Measurements from ENCODE around the gene IL21R. TPM values are rescaled to one million over a fixed set of nuclear protein-coding genes. Genes with fewer than 3 reads are reported as not detected.

IL21R gene
- total and polyA plus RNA-seq, 12 donors, result 0.08 to 2.6 (median 0.42) TPM; not detected in 1

DNA sequence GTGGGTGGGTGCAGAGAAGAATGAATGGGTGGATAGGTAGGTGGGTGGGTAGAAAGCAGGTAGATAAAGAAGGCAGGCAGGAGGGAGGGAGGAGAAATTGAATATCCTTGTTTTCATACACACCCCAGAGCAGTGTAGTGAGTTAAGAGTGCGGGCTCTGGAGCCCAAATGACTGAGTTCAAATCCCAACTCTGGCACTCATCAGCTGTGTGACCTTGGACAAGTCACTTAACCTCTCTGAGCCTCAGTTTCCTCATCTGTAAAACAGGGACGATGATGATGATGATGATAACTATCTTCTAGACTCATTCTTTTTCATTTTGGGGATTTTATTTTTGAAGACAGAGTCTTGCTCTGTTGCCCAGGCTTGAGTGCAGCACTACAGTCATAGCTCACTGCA is 2.0 kb upstream of the IL21R start:
- H3K4me1 ChIP-seq (replicated peaks in 1 of 2), result peaks cover 0 to 10% of the 10 kb centered on the region in 2 donors
- no peak overlapping the region for H3K27ac ChIP-seq
- H3K9me3 ChIP-seq (replicated peaks in 1 of 3), result no peaks in the 10 kb centered on the region
- no peak for DNase-seq
- H3K36me3 ChIP-seq (replicated peaks in 1 of 2), result no peaks in the 10 kb centered on the region
- TF ChIP-seq, protein P1, sequence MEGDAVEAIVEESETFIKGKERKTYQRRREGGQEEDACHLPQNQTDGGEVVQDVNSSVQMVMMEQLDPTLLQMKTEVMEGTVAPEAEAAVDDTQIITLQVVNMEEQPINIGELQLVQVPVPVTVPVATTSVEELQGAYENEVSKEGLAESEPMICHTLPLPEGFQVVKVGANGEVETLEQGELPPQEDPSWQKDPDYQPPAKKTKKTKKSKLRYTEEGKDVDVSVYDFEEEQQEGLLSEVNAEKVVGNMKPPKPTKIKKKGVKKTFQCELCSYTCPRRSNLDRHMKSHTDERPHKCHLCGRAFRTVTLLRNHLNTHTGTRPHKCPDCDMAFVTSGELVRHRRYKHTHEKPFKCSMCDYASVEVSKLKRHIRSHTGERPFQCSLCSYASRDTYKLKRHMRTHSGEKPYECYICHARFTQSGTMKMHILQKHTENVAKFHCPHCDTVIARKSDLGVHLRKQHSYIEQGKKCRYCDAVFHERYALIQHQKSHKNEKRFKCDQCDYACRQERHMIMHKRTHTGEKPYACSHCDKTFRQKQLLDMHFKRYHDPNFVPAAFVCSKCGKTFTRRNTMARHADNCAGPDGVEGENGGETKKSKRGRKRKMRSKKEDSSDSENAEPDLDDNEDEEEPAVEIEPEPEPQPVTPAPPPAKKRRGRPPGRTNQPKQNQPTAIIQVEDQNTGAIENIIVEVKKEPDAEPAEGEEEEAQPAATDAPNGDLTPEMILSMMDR (IDR thresholded peaks at IDR 0.05), result no peak
- no peak for TF ChIP-seq POLR2A (IDR thresholded peaks at IDR 0.05)
- H3K27me3 ChIP-seq, result no peaks in the 10 kb centered on the region
- intact Hi-C loops (cut with DNase I), result no loop called here
- H3K4me3 ChIP-seq, result no peak overlapping the region
- 85 to 97% (median 88%) methylated on average over 2 of the region's 2 CpGs for WGBS, 4 donors

DNA sequence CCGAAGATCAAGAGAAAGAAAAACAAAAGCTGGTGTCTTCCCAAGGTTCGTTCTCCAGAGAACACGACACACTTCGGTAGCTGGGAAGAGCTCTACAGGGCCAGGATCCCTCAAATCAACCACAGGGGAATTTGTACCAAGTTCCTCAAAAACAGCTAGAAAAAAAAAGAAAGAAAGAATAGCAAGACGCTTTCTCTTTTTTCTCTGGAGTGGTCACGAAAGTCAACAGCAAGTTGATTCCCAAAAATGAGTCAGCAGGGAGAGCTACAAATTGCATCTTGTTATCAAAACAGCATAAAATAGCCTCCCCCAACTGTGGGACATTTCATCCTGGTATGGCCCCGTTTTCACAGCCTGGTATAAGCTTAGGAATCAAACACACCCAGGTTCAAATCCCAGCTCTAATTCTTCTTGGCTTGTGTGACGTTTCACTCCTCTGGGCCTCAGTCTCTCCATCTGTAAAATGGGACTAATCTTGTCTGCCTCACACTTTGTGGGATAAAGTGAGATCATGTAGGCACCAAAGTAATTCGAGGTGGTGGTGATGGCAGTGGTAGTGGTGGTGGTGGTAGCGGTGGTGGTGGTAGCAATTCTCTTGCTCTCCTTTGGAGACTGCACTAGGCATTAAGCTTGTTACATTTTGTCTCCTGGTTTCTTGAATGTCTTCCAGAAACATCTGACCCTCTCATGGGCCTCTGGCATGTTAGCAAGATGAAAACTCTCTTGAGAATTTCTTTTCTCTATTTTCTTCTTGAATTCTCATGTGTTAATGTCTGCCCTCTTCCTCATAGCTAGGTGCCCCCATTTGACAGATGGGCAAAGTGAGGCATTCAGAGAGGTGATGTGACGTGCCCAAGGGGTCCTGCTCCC is 988 bp upstream of the IL21R start:
- intact Hi-C loops (cut with DNase I), result no loop called here
- DNase-seq, result no peak
- 35 to 39% (median 39%) methylated on average over 11 of the region's 11 CpGs for WGBS, 4 donors
- H3K27me3 ChIP-seq, result peaks cover 5% of the 10 kb centered on the region
- no peaks in the 10 kb centered on the region for H3K36me3 ChIP-seq (replicated peaks in 1 of 2)
- H3K9me3 ChIP-seq (replicated peaks in 1 of 3), result no peaks in the 10 kb centered on the region
- peaks cover 0 to 10% of the 10 kb centered on the region in 2 donors for H3K4me1 ChIP-seq (replicated peaks in 1 of 2)
- H3K4me3 ChIP-seq, result no peak overlapping the region
- H3K27ac ChIP-seq, result no peak overlapping the region
- TF ChIP-seq POLR2A (IDR thresholded peaks at IDR 0.05), result no peak
- TF ChIP-seq, protein P1 (IDR thresholded peaks at IDR 0.05), result no peak

DNA sequence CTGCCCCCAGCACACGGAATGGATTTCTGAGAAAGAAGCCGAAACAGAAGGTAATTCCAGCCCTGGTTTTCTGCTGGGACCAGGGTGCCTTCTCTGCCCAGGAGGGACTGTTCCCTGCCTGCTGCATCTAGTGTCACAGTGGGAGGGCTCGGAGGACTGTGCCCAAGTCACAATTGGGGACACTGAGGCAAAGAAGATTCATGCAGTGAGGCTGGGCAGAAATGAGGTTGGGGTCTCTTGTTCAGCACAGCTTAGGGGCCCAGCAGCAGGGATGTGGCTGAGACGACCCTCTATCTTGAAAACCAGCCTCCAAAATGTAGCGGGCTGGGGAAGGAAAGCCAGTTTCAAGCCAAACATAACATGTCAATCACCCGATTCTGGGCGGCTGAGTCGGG is 592 bp downstream of the IL21R start:
- intact Hi-C loops (cut with DNase I), result no loop called here
- Histone ChIP-seq H3K27me3 (peaks cover 5% of the 10 kb centered on the region), H3K27ac (no peak overlapping the region), H3K4me1 (replicated peaks in 1 of 2) (peaks cover 0 to 10% of the 10 kb centered on the region in 2 donors), H3K36me3 (replicated peaks in 1 of 2) (no peaks in the 10 kb centered on the region), H3K9me3 (replicated peaks in 1 of 3) (no peaks in the 10 kb centered on the region), H3K4me3 (no peak overlapping the region)
- TF ChIP-seq POLR2A (IDR thresholded peaks at IDR 0.05), result no peak
- TF ChIP-seq, protein P1 (IDR thresholded peaks at IDR 0.05), result no peak
- WGBS, 4 donors, result 54 to 67% (median 60%) methylated on average over 8 of the region's 8 CpGs
- DNase-seq, result no peak

DNA sequence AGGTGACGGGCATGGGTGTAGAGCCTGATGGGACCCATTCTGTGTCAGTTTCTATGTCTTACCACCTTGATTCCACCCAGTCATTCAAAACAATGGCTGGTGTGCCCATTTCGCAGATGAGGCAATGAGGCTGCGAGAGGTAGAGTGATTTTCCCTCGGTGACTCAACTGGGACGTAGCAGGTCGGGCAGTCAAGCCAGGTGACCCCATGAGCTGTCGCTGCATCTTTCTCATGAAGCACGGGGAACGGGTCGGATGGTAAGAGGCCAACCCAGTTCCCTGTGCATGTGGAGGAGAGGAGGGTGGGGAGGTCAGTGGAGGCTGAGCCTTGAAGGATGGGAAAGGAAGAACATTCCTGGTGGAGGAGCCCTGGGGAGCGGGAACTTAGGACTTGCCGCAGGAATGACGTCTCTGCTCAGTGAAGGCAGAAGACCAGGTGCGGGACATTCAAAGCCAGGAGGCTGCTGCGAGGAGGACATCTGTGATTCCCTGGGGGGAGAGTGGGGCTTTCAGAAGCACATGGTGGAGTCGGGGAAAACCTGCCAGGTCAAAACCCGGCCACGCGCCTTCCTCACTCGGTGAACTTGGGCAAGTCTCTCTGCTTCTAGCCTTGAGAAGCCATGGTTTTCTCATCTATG is 1.1 kb downstream of the IL21R start:
- Histone ChIP-seq H3K36me3 (replicated peaks in 1 of 2) (no peaks in the 10 kb centered on the region), H3K27me3 (peaks cover 5% of the 10 kb centered on the region), H3K27ac (no peak overlapping the region), H3K4me3 (no peak overlapping the region), H3K9me3 (replicated peaks in 1 of 3) (no peaks in the 10 kb centered on the region), H3K4me1 (replicated peaks in 1 of 2) (peaks cover 0 to 10% of the 10 kb centered on the region in 2 donors)
- WGBS, 4 donors, result 84 to 93% (median 86%) methylated on average over 17 to 20 of the region's 20 CpGs
- intact Hi-C loops (cut with DNase I), result no loop called here
- no peak for DNase-seq
- TF ChIP-seq, protein P1 (IDR thresholded peaks at IDR 0.05), result no peak
- TF ChIP-seq POLR2A (IDR thresholded peaks at IDR 0.05), result no peak

Measured in adrenal gland (tissue), 12 donors.